Stimulated activated CD8-positive, alpha-beta memory T cell treated with anti-CD3 and anti-CD28 coated beads, Interleukin-7, amount 100 ng/mL, for 24 hours (primary cell): ENCODE measurements around the gene FKBP15.

Experiments
- DNase-seq: peaks from one replicate; pipeline ENCODE4 v3.0.0-alpha.2; 2020; ENCODE audit warnings: low read depth

The FKBP15 gene

GRCh38 chr9:113183956-113184488 lies 37.1 kb downstream of the FKBP15 start:
- DNase-seq = no peak

- no peak for DNase-seq
Measured at GRCh38 chr9:113181165-113181564, 39.9 kb downstream of the FKBP15 start.

- no peak for DNase-seq
Measured at GRCh38 chr9:113179839-113180238, 41.2 kb downstream of the FKBP15 start.

- DNase-seq = no peak
Measured at GRCh38 chr9:113178087-113178486, 43.0 kb downstream of the FKBP15 start.

- no peak for DNase-seq
Measured at GRCh38 chr9:113177251-113177650, 43.8 kb downstream of the FKBP15 start.

- no peak for DNase-seq
Measured at GRCh38 chr9:113176803-113177202, 44.3 kb downstream of the FKBP15 start.

- no peak for DNase-seq
Measured at GRCh38 chr9:113173341-113173740, 47.7 kb downstream of the FKBP15 start.

GRCh38 chr9:113168809-113169208 lies 52.3 kb downstream of the FKBP15 start:
- no peak for DNase-seq

- DNase-seq = no peak
Measured at GRCh38 chr9:113166039-113166438, 55.0 kb downstream of the FKBP15 start.

- DNase-seq = no peak
Measured at GRCh38 chr9:113164536-113165300, 56.4 kb downstream of the FKBP15 start.

GRCh38 chr9:113163001-113163400 lies 58.1 kb downstream of the FKBP15 start:
- no peak for DNase-seq

- DNase-seq = no peak
Measured at GRCh38 chr9:113160571-113160970, 60.5 kb downstream of the FKBP15 start.

GRCh38 chr9:113158446-113158845 lies 62.6 kb downstream of the FKBP15 start:
- no peak for DNase-seq

- DNase-seq = no peak
Measured at GRCh38 chr9:113156880-113157279, 64.2 kb downstream of the FKBP15 start.

GRCh38 chr9:113155911-113156588 lies 65.0 kb downstream of the FKBP15 start:
- DNase-seq = peak; percentile 6

GRCh38 chr9:113154946-113155345 lies 66.1 kb downstream of the FKBP15 start:
- DNase-seq = no peak

- DNase-seq = no peak
Measured at GRCh38 chr9:113154471-113154870, 66.6 kb downstream of the FKBP15 start.

GRCh38 chr9:113153599-113153998 lies 67.5 kb downstream of the FKBP15 start:
- no peak for DNase-seq

GRCh38 chr9:113152699-113153098 lies 68.4 kb downstream of the FKBP15 start:
- no peak for DNase-seq

GRCh38 chr9:113151696-113152630 lies 69.1 kb downstream of the FKBP15 start:
- no peak for DNase-seq

- peak; percentile 74 for DNase-seq
Measured at GRCh38 chr9:113150670-113151611, 70.1 kb downstream of the FKBP15 start, which contains the start of gene SLC31A2. Gene SLC31A2 (plus strand): TSS chr9:113151007. CDS start chr9:113151075, 68 bp downstream.
